GM21367 (cell line): ENCODE results near the gene ISG15.
"Not testable (repeated sequence)": the region's sequence is repeated elsewhere in the genome, so short reads cannot be mapped to it uniquely, and the experiment has no call there.

Source experiments
- ATAC-seq: cut with Tn5 transposase; IDR thresholded peaks from one replicate; pipeline ENCODE4 v1.9.1; 2021; ENCODE audit not compliant: unreplicated experiment

ISG15 gene

DNA sequence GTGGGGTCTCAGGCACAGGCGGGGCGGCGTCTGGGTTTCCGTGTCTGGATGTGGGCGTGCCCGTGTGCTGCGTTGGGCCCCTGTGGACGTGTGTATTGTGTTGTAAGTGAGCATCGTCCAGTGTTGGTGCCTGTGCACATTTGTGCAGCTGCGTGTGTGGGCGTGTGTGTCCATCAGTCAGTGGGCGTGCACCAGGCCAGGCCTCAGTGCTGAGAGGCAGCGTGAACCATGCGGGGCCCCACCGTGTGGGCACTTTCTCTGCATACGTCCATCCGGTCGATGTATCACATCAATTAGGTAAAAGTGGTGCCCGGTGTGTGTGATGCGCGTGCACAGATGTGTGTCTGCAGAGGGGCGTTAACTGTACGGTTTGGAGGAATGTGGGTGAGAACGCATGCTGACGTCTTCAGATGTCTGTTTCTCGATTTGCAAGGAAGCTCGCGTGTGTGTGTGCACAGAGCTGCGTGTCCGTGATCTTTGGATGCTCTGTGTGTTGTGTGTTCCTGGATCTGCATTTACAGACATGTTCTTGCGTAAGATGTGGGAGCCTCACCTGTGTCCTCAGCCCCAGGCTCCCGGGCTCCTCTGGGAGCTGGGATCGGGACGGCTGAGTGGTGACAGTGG is 31.3 kb downstream of the ISG15 start:
- ATAC-seq = no peak

DNA sequence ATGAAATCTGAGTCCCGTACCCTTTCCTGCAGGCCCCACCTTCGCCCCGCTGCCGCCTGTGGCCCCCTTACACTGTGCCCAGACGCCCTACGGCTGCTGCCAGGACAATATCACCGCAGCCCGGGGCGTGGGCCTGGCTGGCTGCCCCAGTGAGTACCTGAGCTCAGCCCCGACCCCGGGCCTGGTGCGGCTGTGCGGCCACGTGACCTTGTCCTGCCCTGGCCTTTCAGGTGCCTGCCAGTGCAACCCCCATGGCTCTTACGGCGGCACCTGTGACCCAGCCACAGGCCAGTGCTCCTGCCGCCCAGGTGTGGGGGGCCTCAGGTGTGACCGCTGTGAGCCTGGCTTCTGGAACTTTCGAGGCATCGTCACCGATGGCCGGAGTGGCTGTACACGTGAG is 31.8 kb downstream of the ISG15 start:
- ATAC-seq = no peak

DNA sequence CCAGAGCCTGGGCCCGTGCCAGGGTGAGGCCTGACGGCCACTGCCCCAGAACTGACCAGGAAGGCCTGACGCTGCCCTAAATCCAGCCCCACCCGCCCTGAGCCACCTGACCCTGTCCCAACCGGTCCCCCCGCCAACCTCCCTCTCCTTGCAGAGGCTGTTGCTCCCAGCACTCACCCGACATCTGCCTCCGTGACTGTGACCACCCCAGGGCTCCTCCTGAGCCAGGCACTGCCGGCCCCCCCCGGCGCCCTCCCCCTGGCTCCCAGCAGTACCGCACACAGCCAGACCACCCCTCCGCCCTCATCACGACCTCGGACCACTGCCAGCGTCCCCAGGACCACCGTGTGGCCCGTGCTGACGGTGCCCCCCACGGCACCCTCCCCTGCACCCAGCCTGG is 32.9 kb downstream of the ISG15 start:
- ATAC-seq = no peak

DNA sequence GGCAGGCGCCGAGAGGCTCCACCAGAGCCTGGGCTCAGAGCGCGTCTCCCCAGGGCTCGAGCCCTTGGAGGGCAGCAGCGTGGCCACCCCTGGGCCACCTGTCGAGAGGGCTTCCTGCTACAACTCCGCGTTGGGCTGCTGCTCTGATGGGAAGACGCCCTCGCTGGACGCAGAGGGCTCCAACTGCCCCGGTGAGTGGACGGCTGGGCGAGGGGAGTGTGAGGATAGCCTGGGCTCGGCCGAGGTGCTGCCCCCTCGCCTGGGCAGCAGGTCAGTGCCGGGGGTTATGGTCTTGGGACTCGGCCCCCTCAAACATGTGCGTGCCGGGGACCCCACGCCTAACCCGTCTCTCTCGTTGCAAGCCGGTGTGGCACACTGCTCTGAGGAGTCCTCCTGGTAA is 33.5 kb downstream of the ISG15 start:
- ATAC-seq = no peak

DNA sequence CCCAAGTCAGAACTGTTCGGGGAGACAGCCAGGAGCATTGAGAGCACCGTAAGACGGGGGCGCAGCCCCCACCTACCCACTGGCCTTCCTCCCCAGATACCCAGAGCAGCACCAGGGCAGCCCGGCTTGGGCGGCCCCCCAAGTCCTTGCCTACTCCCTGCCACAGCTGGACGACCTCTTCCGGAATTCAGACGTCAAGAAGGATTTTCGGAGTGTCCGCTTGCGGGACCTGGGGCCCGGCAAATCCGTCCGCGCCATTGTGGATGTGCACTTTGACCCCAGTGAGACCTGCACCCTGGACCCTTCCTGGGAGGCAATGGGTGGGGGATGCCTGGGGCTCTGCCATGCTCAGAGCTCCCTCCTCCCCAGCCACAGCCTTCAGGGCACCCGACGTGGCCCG is 34.1 kb downstream of the ISG15 start:
- no peak for ATAC-seq

DNA sequence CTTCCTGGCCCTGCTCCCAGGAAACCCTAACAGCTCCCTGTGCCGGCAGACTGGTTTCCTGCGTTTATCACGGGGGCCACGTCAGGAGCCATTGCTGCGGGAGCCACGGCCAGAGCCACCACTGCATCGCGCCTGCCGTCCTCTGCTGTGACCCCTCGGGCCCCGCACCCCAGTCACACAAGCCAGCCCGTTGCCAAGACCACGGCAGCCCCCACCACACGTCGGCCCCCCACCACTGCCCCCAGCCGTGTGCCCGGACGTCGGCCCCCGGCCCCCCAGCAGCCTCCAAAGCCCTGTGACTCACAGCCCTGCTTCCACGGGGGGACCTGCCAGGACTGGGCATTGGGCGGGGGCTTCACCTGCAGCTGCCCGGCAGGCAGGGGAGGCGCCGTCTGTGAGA is 34.7 kb downstream of the ISG15 start:
- no peak for ATAC-seq

DNA sequence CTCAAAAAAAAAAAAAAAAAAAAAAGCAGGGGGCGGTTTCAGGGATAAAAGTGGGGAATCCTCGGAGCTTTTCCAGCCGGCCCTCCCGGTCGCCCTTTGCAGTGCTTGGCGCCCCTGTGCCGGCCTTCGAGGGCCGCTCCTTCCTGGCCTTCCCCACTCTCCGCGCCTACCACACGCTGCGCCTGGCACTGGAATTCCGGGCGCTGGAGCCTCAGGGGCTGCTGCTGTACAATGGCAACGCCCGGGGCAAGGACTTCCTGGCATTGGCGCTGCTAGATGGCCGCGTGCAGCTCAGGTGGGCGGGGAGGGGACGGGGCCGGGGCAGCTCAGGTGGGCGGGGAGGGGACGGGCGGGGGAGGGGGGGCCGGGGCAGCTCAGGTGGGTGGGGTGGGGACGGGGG is 35.5 kb downstream of the ISG15 start:
- no peak for ATAC-seq

DNA sequence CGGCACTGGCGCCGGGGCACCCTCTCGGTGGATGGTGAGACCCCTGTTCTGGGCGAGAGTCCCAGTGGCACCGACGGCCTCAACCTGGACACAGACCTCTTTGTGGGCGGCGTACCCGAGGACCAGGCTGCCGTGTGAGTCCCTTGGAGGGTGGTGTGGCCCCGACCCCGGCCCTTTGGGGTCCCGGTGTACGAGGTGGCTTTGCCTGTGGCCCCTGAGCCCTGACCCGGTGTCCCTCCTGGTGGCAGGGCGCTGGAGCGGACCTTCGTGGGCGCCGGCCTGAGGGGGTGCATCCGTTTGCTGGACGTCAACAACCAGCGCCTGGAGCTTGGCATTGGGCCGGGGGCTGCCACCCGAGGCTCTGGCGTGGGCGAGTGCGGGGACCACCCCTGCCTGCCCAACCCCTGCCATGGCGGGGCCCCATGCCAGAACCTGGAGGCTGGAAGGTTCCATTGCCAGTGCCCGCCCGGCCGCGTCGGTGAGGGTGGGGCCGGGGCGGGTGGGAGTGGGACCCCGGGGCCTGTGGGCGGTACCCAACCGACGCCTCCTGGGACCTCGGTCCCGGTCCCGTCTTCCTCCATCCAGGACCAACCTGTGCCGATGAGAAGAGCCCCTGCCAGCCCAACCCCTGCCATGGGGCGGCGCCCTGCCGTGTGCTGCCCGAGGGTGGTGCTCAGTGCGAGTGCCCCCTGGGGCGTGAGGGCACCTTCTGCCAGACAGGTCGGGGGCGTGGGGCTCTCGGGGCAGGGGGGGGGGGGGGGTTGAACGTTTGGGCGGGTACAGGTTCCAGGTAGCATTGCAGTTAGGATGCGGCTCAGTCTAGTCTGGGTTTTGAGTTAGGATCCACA is 36.2 kb downstream of the ISG15 start:
- ATAC-seq = no peak

DNA sequence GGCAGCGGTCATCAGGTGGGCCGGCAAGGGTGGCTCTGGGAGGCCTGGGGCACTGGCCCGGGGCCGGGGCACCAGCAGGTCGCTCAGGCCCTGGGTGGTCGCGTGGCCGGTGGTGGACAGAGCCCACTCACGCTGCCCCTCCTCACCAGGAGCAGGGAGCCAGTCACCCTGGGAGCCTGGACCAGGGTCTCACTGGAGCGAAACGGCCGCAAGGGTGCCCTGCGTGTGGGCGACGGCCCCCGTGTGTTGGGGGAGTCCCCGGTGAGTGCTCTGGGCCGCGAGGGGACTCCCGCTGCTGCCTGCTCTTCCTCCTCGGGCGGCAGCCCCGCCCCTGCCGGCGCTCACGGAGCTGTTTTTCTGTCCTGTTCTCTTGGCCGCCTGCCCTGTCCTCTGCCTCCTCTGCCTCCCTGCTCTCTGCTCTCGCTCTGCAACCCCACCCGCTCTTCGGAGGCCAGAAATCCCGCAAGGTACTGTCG is 37.3 kb downstream of the ISG15 start:
- ATAC-seq = no peak

DNA sequence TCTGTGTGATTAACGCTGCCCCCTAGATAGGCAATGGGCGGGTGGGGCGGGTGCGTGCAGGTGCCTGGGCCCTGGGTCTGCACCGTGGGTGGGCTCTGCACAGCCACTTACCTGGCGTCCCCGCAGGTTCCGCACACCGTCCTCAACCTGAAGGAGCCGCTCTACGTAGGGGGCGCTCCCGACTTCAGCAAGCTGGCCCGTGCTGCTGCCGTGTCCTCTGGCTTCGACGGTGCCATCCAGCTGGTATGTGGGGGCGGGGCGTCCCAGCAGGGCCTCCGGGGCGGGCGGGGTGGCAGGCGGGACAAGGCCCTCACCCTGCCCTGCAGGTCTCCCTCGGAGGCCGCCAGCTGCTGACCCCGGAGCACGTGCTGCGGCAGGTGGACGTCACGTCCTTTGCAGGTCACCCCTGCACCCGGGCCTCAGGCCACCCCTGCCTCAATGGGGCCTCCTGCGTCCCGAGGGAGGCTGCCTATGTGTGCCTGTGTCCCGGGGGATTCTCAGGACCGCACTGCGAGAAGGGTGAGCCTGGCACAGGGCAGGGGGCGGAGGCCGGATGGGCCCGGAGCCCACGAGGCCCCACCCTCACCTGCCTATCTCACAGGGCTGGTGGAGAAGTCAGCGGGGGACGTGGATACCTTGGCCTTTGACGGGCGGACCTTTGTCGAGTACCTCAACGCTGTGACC is 38.0 kb downstream of the ISG15 start:
- ATAC-seq = no peak

DNA sequence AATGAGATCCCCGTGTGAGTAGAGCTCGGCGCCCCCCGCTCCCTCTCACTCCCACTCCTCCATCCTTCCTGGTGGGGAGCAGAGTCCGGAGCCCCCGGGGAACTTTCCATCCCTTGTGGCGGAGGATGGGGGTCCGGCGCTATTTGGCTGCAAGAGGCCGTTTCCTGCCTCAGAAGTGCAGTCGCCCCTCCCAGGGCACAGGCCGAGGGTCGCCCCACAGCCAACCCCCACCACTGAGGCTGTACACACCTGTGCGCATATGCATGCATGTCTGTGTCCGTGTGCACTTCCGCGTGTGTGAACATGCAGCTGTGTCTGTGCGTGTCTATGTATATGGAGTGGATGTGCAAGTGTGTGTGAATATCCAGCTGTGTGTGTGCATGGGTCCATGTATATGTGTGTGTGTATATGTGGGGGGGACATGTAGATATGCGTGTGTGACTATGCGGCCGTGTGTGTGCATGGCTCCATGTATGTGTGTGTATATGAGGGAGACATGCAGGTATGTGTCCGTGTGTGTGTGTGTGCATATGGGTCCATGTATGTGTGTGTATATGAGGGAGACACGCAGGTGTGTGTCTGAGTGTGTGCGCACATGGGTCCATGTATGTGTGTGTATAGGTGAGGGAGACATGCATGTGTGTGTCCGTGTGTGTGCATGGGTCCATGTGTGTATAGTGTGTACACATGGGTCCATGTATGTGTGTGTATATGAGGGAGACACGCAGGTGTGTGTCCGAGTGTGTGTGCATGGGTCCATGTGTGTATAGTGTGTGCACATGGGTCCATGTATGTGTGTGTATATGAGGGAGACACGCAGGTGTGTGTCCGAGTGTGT is 38.9 kb downstream of the ISG15 start:
- ATAC-seq = no peak

DNA sequence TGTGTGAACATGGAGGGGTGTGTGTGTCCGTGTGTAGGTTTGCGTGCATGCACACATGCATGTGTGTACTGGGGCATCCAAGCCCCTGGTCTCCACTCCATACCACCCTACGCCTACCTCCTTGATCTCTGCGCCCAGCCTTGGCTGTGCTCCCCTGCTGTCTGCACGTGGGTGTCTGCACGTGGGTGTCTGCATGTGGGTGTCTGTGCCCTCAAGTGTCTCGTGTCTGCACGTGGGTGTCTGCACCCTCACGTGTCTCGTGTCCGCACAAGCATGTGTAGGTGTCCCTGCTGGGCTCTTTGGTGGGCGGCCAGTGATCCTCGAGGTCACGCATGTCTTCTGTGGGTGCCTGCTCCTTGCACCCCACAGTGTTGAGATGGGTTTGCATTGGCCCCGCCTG is 39.7 kb downstream of the ISG15 start:
- no peak for ATAC-seq

DNA sequence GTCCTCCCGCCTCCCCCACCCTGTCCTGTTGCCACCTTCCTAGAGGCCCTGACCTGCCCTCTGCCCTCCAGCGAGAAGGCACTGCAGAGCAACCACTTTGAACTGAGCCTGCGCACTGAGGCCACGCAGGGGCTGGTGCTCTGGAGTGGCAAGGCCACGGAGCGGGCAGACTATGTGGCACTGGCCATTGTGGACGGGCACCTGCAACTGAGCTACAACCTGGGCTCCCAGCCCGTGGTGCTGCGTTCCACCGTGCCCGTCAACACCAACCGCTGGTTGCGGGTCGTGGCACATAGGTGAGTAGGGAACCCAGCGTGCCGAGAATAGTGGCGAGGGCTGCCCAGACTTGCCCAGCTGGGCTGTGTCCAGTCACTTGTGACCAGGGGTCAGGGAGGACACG is 40.4 kb downstream of the ISG15 start:
- ATAC-seq = no peak

DNA sequence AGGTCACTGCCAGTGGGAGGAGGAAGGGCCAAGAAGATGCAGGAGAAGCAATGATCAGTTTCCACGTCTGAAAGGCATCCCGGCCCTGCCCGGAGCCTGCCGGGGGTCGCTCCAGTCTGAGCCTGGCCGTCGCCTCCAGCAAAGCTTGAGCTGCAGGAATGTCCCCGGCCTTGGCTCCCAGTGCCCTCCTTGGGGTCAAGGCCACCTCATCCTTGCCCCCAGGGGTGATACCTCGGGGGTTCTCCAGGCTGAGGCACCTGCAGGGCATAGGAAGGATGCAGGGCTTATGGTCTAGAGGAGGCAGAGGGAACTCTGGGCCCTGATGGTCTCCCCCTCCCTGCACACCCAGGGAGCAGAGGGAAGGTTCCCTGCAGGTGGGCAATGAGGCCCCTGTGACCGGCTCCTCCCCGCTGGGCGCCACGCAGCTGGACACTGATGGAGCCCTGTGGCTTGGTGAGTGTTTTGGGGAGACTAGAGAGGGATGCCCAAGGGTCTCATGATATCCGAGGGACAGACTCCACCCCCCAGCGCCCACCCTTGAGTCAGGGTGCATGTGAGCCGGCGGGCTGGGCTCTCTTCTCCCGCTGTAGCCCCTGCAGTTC is 40.9 kb downstream of the ISG15 start:
- no peak for ATAC-seq

DNA sequence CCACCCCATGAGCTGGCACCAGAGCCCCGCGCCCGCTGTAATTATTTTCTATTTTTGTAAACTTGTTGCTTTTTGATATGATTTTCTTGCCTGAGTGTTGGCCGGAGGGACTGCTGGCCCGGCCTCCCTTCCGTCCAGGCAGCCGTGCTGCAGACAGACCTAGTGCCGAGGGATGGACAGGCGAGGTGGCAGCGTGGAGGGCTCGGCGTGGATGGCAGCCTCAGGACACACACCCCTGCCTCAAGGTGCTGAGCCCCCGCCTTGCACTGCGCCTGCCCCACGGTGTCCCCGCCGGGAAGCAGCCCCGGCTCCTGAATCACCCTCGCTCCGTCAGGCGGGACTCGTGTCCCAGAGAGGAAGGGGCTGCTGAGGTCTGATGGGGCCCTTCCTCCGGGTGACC is 41.7 kb downstream of the ISG15 start:
- no peak for ATAC-seq

DNA sequence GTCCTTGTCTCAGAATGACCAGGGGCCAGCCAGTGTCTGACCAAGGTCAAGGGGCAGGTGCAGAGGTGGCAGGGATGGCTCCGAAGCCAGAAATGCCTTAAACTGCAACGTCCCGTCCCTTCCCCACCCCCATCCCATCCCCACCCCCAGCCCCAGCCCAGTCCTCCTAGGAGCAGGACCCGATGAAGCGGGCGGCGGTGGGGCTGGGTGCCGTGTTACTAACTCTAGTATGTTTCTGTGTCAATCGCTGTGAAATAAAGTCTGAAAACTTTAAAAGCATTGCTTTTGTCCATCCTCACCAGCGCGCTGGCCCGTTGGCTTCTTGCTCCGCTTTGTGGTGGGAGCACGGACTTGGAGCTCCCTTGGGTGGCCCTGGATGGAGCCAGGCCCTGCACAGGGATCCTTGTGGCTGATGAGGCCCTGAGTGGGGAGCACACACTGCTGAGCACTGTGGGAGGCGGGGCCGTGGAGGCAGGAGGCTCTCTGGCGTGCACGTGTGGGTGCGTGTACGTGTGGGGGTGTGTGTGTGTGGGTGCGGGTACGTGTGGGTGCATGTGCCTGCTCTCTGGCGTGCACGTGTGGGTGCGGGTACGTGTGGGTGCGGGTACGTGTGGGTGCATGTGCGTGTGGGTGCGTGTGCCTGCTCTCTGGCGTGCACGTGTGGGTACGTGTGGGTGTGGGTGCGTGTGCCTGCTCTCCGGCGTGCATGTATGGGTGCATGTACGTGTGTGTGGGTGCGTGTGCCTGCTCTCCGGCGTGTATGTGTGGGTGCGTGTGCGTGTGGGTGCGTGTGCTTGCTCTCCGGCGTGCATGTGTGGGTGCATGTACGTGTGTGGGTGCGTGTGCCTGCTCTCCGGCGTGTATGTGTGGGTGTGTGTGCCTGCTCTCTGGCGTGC is 42.8 kb downstream of the ISG15 start:
- no peak for ATAC-seq

DNA sequence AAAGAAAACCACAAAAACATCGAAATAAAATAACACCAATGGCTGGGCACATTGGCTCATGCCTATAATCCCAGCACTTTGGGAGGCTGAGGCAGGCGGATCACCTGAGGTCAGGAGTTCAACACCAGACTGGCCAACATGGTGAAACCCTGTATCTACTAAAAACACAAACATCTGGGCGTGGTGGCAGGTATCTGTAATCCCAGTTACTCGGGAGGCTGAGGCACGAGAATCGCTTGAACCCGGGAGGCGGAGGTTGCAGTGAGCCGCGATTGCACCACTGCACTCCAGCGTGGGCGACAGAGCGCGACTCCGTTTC is 44.4 kb downstream of the ISG15 start:
- ATAC-seq = not testable (repeated sequence)

DNA sequence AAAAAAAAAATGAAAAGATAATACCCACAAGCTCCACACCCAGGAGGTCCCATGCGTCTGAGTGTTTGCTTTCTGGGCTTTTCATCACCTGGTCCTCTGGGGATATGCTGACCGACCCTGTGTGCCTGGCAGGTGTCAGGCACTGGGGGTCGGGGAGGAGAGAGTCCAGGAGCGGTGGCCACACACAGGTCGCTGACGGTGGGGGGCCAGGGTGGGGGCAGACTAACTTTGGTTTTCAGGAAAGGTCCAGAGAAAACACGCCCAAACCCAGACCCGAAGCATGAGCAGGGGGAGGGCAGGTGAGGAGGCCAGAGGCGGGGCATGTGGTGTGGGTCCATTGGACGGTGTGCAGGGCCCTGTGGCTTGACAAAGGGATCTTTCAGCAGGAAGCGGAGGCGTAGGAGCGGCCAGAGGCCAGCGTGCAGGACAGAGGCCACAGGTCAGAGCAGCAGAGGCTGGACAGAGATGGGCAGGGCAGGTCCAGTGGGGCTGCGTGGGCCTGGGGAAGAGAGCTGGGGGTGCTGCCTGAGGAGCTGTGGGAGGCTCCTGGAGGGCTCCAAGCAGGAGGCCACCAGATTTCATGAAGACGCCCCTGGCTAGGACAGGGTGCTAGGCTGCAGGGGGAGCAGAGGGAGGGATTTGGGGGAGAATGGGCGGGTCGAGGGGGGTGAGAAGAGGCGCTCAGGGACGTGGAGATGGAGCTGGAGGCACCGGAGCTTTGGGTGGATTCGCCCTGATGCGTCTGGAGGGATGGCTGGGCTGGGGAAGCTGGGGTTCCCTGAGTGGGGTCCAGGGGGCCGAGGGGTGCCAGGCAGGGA is 45.0 kb downstream of the ISG15 start:
- ATAC-seq = no peak

DNA sequence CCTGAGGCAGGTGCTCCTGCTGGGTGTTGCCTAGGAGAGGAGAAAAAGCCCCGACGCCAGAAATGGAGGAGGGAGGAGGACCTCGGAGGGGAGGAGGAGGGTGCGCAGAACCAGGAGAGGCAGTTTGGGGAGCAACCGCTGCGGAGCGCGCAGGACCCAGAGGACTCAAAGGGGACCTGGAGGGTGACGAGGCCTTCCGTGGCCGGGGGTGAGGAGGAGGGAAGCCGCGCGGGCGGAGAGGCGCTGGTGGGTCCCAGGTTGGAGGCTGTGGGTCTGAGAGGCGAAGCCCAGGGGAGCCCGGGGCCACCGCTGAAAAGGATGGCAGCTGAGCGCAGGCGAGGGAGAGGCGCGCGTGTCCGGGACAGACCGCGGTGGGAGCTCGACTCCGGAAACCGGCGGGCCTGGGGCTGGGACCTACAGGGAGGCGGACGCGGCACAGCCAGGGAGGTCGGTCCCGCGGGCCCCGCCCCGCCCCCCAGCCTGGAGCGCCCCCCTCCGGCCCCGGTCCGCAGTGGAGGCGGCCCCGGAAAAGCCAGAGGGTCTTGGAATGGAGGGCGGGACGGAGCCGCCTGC is 45.7 kb downstream of the ISG15 start:
- ATAC-seq = peak; percentile 22
